ENCODE measurements around the gene RASL11B.

GRCh38 chr4:52879471-52879870, 17.4 kb downstream of the RASL11B start:
- TF ChIP-seq, protein P1, sequence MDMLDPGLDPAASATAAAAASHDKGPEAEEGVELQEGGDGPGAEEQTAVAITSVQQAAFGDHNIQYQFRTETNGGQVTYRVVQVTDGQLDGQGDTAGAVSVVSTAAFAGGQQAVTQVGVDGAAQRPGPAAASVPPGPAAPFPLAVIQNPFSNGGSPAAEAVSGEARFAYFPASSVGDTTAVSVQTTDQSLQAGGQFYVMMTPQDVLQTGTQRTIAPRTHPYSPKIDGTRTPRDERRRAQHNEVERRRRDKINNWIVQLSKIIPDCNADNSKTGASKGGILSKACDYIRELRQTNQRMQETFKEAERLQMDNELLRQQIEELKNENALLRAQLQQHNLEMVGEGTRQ (IDR thresholded peaks at IDR 0.05; ENCODE audit: borderline replicate concordance, low read depth, low read length), result no peak
- no peak for TF ChIP-seq RCOR1 (conservative IDR thresholded peaks at IDR 0.05; ENCODE audit: low read depth, low read length)
- TF ChIP-seq EZH2 (IDR thresholded peaks at IDR 0.05; ENCODE audit: borderline replicate concordance, control insufficient read depth, low read depth, low read length), result no peak
